T-cell (primary cell): ENCODE measurements around the gene MTURN. TPM values are rescaled to one million over a fixed set of nuclear protein-coding genes. Genes with fewer than 3 reads are reported as not detected.
"Not testable (repeated sequence)": the region's sequence is repeated elsewhere in the genome, so short reads cannot be mapped to it uniquely, and the experiment has no call there.

Experiments
- ATAC-seq, 4 experiments: fragments of 200-7000 bp in 3 of 4; fragments of 150-1000 bp in 1 of 4; cut with Tn5 transposase; replicated peaks in 1 of 4; 1 replicate in 3 of 4; 2 replicates in 1 of 4; pipeline ENCODE4 v1.10.0; 2021; ENCODE audit warnings: moderate library complexity in 3 of 4, mild to moderate bottlenecking in 2 of 4, moderate number of reproducible peaks in 1 of 4
- CTCF ChIA-PET, 2 donors: fragments of 300-600 bp; sonication (Branson Sonifier 250); formaldehyde crosslinking; loops; one replicate each; lab custom pipeline; 2022; ENCODE audit warnings: antibody characterized with exemption in 2 of 2; lab: Charles Lee
- POLR2A ChIA-PET, 2 donors: fragments of 300-600 bp; sonication (Branson Sonifier 250); formaldehyde crosslinking; loops; one replicate each; lab custom pipeline; 2022; ENCODE audit warnings: antibody characterized with exemption in 2 of 2; lab: Charles Lee
- DNase-seq, 35 experiments: peaks; one replicate each; pipeline versions ENCODE4 v3.0.0 to v3.0.0-alpha.2; 2013 to 2023
- H3K27ac ChIP-seq: one replicate; pipeline ENCODE4 v1.5.1; 2013; ENCODE audit warnings: low read length
- H3K27me3 ChIP-seq, 2 experiments: replicated peaks in 1 of 2; 1 replicate in 1 of 2; 2 replicates in 1 of 2; pipeline versions ENCODE4 v1.6.1 to v1.7.0; 2013; ENCODE audit warnings: low read length in 1 of 2, mixed read lengths in 1 of 2; ENCODE audit not compliant: control insufficient read depth in 2 of 2, insufficient read depth in 2 of 2; ENCODE audit errors: extremely low read depth in 1 of 2
- H3K36me3 ChIP-seq, 2 donors: 1 replicate in 1 of 2; 2 replicates in 1 of 2; pipeline versions ENCODE4 v1.6.1 to v1.7.0; 2013; ENCODE audit warnings: low read length in 1 of 2; ENCODE audit not compliant: control insufficient read depth in 2 of 2, insufficient read depth in 1 of 2; ENCODE audit errors: extremely low read depth in 1 of 2
- H3K4me1 ChIP-seq, 2 experiments: 1 replicate in 1 of 2; 2 replicates in 1 of 2; pipeline versions ENCODE4 v1.6.1 to v1.7.0; 2013; ENCODE audit warnings: low read length in 2 of 2, mixed read lengths in 1 of 2; ENCODE audit not compliant: insufficient read depth in 2 of 2, control insufficient read depth in 1 of 2; ENCODE audit errors: extremely low read depth in 1 of 2
- H3K4me3 ChIP-seq, 2 donors: 1 replicate in 1 of 2; 2 replicates in 1 of 2; pipeline versions ENCODE4 v1.5.1 to v1.7.0; 2013; ENCODE audit warnings: mild to moderate bottlenecking in 2 of 2, low read length in 1 of 2, moderate library complexity in 1 of 2; ENCODE audit not compliant: control insufficient read depth in 1 of 2; ENCODE audit errors: extremely low read depth in 1 of 2
- H3K9me3 ChIP-seq: 2 replicates; pipeline ENCODE4 v1.7.0; 2013
- H3K27ac Mint-ChIP-seq, 2 donors: one replicate each; pipeline ENCODE4 v1.8.0; 2020 to 2021; ENCODE audit warnings: mild to moderate bottlenecking in 2 of 2, mixed read lengths in 2 of 2
- H3K27me3 Mint-ChIP-seq, 2 donors: one replicate each; pipeline ENCODE4 v1.8.0; 2021 to 2022; ENCODE audit warnings: mixed read lengths in 2 of 2
- H3K36me3 Mint-ChIP-seq: one replicate; pipeline ENCODE4 v1.8.0; 2021; ENCODE audit warnings: mixed read lengths
- H3K4me1 Mint-ChIP-seq, 3 donors: one replicate each; pipeline ENCODE4 v1.8.0; 2020 to 2022; ENCODE audit warnings: mixed read lengths in 3 of 3, mild to moderate bottlenecking in 1 of 3
- H3K4me3 Mint-ChIP-seq, 3 donors: one replicate each; pipeline ENCODE4 v1.8.0; 2020 to 2022; ENCODE audit warnings: mild to moderate bottlenecking in 3 of 3, mixed read lengths in 3 of 3, moderate library complexity in 3 of 3
- H3K9me3 Mint-ChIP-seq, 3 donors: one replicate each; pipeline ENCODE4 v1.8.0; 2020 to 2022; ENCODE audit warnings: mixed read lengths in 3 of 3
- WGBS: methylation state at CpG from one replicate; pipeline ENCODE4 v1.1.5; 2013; ENCODE audit warnings: missing lambda C conversion rate; ENCODE audit not compliant: insufficient coverage; 5-methylcytosine and 5-hydroxymethylcytosine counted together
- total RNA-seq, 35 experiments: library from RNA in 6 of 35; stranded (reverse) in 6 of 35; fragments of 120-200 nt in 1 of 35; gene quantifications; one replicate each; pipeline versions ENCODE4 v1.2.1 to v1.2.4 and lab custom pipeline; 2013 to 2026

MTURN gene
- total RNA-seq, 5 donors from 2014 or later (not counting 1 experiment from before 2014, with no cell fraction given), result 17.3 to 26.3 (median 22.8) TPM

DNA sequence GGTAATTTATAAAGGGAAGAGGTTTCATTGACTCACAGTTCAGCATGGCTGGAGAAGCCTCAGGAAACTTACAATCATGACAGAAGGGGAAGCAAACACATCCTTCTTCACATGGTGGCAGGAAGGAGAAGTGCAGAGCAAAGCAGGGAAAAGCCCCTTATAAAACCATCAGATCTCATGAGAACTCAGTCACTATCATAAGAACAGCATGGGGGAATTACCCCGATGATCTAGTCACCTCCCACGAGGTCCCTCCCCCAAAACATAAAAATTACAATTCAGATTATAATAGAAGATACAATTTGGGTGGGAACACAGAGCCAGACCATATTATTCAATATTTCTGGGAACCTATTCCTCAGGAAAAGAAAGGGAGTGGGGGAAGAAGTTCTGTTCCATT lies 53.6 kb downstream of the MTURN start:
- POLR2A ChIA-PET, ATAC-seq, H3K36me3 ChIP-seq, H3K36me3 Mint-ChIP-seq, H3K4me3 Mint-ChIP-seq, H3K9me3 ChIP-seq, H3K27ac Mint-ChIP-seq, H3K27me3 Mint-ChIP-seq, H3K27me3 ChIP-seq, H3K4me1 ChIP-seq, CTCF ChIA-PET, H3K4me3 ChIP-seq, H3K27ac ChIP-seq, DNase-seq, H3K4me1 Mint-ChIP-seq: not testable (repeated sequence)
- no CpG with 5 or more reads among the region's 2 CpGs for WGBS
- peaks cover 0 to 14% (median 4%) of the 10 kb centered on the region in 3 donors for H3K9me3 Mint-ChIP-seq

DNA sequence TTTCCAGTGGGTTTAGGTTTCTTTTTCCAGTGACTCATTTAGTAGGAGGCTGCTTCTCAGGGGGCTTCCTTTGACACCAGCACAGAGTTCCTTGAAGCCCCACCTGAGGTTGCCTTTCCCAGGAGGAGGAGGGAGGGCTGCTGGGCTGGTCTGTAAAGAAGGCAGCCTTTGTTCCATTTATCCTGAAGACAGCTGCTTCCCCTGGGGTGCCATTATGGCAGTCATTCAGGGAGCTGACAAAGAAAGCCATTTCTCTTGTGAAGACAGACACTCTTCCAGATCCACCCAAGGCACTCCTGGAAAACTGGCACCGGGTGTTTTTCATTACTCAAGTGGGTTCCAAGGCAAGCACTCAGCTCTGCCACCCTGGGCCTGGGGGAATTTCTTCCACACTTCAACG lies 54.0 kb downstream of the MTURN start:
- ChIA-PET CTCF (no interaction called here), POLR2A (no interaction called here)
- WGBS, result no CpG with 5 or more reads among the region's 2 CpGs
- H3K27me3 Mint-ChIP-seq, result peaks cover 0 to 4% of the 10 kb centered on the region in 2 donors
- Histone ChIP-seq H3K9me3 (no peaks in the 10 kb centered on the region), H3K4me1 (no peaks in the 10 kb centered on the region), H3K36me3 (no peaks in the 10 kb centered on the region), H3K27ac (no peak overlapping the region), H3K4me3 (no peak overlapping the region), H3K27me3 (peaks cover 0 to 2% of the 10 kb centered on the region in 2 experiments)
- DNase-seq, result no peak
- no peak overlapping the region for H3K4me3 Mint-ChIP-seq
- H3K36me3 Mint-ChIP-seq, result peaks cover 8% of the 10 kb centered on the region
- no peak overlapping the region for H3K27ac Mint-ChIP-seq
- no peaks in the 10 kb centered on the region for H3K4me1 Mint-ChIP-seq
- H3K9me3 Mint-ChIP-seq, result peaks cover 0 to 14% (median 4%) of the 10 kb centered on the region in 3 donors
- ATAC-seq, result no peak

DNA sequence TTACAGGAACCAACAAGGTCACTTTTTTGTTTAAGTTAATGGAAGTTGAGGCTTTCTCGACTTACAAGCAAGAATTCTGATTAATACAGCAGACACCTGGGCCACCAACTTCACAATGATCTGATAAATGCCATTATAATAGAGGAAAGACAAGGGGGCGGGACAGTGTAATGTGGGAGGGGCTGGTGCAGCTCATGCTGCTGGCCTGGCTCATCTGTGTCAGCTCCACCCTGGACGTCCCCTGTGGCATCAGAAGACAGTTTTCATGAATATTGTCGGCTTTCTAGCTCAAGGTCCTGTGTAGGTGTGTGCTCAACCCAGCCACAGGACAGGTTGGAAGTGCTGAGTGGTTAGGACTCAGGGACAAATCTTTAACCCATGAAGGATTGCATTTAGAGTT lies 57.0 kb downstream of the MTURN start:
- DNase-seq (no peak), ATAC-seq (no peak)
- Mint-ChIP-seq H3K36me3 (peaks cover 23% of the 10 kb centered on the region), H3K9me3 (peaks cover 8 to 21% (median 12%) of the 10 kb centered on the region in 3 donors), H3K4me1 (no peaks in the 10 kb centered on the region), H3K27me3 (peaks cover 0 to 4% of the 10 kb centered on the region in 2 donors), H3K27ac (no peak overlapping the region), H3K4me3 (no peak overlapping the region)
- Histone ChIP-seq H3K36me3 (no peaks in the 10 kb centered on the region), H3K27me3 (peaks cover 0 to 5% of the 10 kb centered on the region in 2 experiments), H3K4me1 (no peaks in the 10 kb centered on the region), H3K27ac (no peak overlapping the region), H3K4me3 (no peak overlapping the region), H3K9me3 (no peaks in the 10 kb centered on the region)
- 83% methylated on average over 1 of the region's 4 CpGs for WGBS
- CTCF ChIA-PET, result no interaction called here
- POLR2A ChIA-PET, result no interaction called here

- CTCF ChIA-PET, result no interaction called here
- Mint-ChIP-seq H3K27ac (no peak overlapping the region), H3K27me3 (no peaks in the 10 kb centered on the region), H3K36me3 (peaks cover 14% of the 10 kb centered on the region), H3K4me1 (no peaks in the 10 kb centered on the region), H3K9me3 (peaks cover 4 to 19% (median 12%) of the 10 kb centered on the region in 3 donors), H3K4me3 (no peak overlapping the region)
- H3K4me3 ChIP-seq, result no peak overlapping the region
- POLR2A ChIA-PET, result no interaction called here
- no peak overlapping the region for H3K27ac ChIP-seq
- ATAC-seq (no peak), DNase-seq (no peak)
- H3K36me3 ChIP-seq, result no peaks in the 10 kb centered on the region
- WGBS, result no CpG with 5 or more reads among the region's 5 CpGs
- H3K27me3 ChIP-seq, result peaks cover 0 to 5% of the 10 kb centered on the region in 2 experiments
- no peaks in the 10 kb centered on the region for H3K9me3 ChIP-seq
- no peaks in the 10 kb centered on the region for H3K4me1 ChIP-seq
Observed at GRCh38 chr7:30193336-30193943, 58.7 kb downstream of the MTURN start.

DNA sequence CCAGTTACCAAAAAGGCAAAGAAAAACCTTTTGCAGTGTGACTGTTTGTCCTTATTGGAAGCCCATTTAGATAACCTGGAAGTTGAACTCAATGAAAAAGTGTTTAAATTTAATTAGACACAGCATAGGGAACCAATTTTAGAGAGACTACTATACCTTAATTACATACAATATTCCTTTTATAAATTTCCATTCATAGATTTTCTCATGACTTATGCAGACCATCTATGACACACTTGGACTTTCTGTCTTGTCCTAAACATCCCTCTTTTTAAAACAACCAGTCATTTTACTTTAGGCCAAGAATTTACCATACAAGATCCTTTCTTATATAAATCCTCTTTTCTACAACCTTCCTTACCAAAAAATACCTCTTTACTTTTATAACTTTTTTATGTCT lies 61.6 kb downstream of the MTURN start:
- no peak for DNase-seq
- ChIA-PET CTCF (no interaction called here), POLR2A (no interaction called here)
- peaks cover 4 to 19% (median 12%) of the 10 kb centered on the region in 3 donors for H3K9me3 Mint-ChIP-seq
- H3K4me3 Mint-ChIP-seq, result no peak overlapping the region
- no peaks in the 10 kb centered on the region for H3K4me1 Mint-ChIP-seq
- H3K27me3 Mint-ChIP-seq, result no peaks in the 10 kb centered on the region
- H3K27me3 ChIP-seq, result peaks cover 0 to 3% of the 10 kb centered on the region in 2 experiments
- H3K9me3 ChIP-seq, result no peaks in the 10 kb centered on the region
- no peak overlapping the region for H3K4me3 ChIP-seq
- H3K27ac ChIP-seq, result no peak overlapping the region
- no peak for ATAC-seq
- no peaks in the 10 kb centered on the region for H3K36me3 ChIP-seq
- H3K27ac Mint-ChIP-seq, result no peak overlapping the region
- H3K36me3 Mint-ChIP-seq, result peaks cover 14% of the 10 kb centered on the region
- no peaks in the 10 kb centered on the region for H3K4me1 ChIP-seq

DNA sequence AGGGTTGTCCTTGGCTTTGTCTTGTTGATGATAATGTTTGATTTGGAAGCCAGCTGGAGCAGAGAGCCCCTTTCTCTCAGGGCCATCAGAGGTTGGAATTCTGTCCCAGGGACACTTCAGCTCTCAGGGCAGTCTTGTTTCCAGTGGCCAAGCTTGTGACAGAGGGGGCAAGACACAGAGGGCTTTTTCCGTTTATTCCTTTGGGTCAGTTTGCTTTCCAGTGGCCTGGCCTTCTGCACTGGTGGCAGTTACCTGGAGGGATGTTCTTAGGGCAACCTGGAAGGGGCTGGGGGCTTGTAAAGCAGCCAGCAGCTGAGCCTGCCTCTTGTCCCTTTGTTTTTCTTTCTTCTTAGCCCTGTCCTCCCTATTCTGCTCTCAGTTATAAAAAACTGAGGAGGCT lies 62.7 kb downstream of the MTURN start:
- CTCF ChIA-PET, result no interaction called here

More for the DNA sequence above, 62.7 kb downstream of the MTURN start:
- peaks cover 14% of the 10 kb centered on the region for H3K36me3 Mint-ChIP-seq
- no peaks in the 10 kb centered on the region for H3K27me3 Mint-ChIP-seq
- POLR2A ChIA-PET, result no interaction called here
- H3K27me3 ChIP-seq, result peaks cover 0 to 3% of the 10 kb centered on the region in 2 experiments
- peaks cover 4 to 19% (median 12%) of the 10 kb centered on the region in 3 donors for H3K9me3 Mint-ChIP-seq
- DNase-seq (no peak), ATAC-seq (no peak)
- no peak overlapping the region for H3K4me3 Mint-ChIP-seq
- no peak overlapping the region for H3K27ac Mint-ChIP-seq
- no peaks in the 10 kb centered on the region for H3K9me3 ChIP-seq
- no peaks in the 10 kb centered on the region for H3K4me1 ChIP-seq
- H3K4me1 Mint-ChIP-seq, result no peaks in the 10 kb centered on the region
- no peaks in the 10 kb centered on the region for H3K36me3 ChIP-seq
- no peak overlapping the region for H3K4me3 ChIP-seq
- no peak overlapping the region for H3K27ac ChIP-seq
- WGBS, result 63% methylated on average over 1 of the region's 1 CpG
